ENCODE measurements around the gene EHD2.

DNA sequence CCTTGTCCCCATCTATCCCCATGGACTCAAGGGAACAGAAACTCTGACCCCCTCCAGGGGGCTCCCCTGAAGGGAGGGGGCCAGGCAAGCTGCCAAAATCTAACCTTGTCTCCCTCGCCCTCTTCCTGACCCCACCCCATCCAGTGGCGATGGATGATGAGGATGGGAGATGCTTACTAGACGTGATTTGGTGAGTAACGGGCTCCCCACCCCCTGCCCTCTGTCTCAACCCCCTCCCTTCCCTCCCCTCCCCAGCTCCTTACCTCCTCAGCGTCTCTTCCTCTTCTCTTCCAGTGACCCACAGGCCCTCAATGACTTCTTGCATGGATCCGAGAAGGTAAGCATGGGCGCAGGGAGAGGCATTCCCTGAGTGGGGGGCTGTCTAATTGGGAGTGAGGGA is 39.8 kb upstream of the EHD2 start:
- TF ChIP-seq, protein P1, sequence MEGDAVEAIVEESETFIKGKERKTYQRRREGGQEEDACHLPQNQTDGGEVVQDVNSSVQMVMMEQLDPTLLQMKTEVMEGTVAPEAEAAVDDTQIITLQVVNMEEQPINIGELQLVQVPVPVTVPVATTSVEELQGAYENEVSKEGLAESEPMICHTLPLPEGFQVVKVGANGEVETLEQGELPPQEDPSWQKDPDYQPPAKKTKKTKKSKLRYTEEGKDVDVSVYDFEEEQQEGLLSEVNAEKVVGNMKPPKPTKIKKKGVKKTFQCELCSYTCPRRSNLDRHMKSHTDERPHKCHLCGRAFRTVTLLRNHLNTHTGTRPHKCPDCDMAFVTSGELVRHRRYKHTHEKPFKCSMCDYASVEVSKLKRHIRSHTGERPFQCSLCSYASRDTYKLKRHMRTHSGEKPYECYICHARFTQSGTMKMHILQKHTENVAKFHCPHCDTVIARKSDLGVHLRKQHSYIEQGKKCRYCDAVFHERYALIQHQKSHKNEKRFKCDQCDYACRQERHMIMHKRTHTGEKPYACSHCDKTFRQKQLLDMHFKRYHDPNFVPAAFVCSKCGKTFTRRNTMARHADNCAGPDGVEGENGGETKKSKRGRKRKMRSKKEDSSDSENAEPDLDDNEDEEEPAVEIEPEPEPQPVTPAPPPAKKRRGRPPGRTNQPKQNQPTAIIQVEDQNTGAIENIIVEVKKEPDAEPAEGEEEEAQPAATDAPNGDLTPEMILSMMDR (IDR thresholded peaks at IDR 0.05): no peak
- TF ChIP-seq POLR2A (IDR thresholded peaks at IDR 0.05): no peak
